Measurements from ENCODE around the gene ZC3H12C.
"Not testable (repeated sequence)": the region's sequence is repeated elsewhere in the genome, so short reads cannot be mapped to it uniquely, and the experiment has no call there.

ZC3H12C gene

DNA sequence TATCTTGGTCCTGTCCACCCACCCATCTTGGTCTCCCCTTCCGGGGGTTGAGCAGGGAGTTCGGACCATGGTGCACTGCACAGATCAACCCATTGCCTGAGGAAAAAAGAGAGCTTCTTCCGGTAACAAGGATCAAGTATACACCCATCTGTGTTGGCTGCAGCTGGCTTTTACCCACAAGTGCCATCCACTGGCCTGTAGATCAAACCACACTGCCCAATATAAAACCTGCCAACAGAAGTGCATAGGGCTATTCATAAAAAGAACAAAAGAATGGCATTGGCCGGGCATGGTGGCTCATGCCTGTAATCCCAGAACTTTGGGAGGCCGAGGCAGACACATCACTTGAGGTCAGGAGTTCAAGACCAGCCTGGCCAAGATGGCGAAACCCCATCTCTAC is 94.5 kb downstream of the ZC3H12C start:
- no peak for DNase-seq
- Mint-ChIP-seq H3K9me3 (peaks cover 14% of the 10 kb centered on the region), H3K36me3 (ENCODE audit: low read depth) (no peaks in the 10 kb centered on the region), H3K4me3 (no peak overlapping the region), H3K27me3 (ENCODE audit: low read depth, poor library complexity) (peaks cover 8% of the 10 kb centered on the region), H3K27ac (no peak overlapping the region), H3K4me1 (peaks cover 21% of the 10 kb centered on the region)
- TF ChIP-seq CTCF (IDR thresholded peaks at IDR 0.05), result no peak

DNA sequence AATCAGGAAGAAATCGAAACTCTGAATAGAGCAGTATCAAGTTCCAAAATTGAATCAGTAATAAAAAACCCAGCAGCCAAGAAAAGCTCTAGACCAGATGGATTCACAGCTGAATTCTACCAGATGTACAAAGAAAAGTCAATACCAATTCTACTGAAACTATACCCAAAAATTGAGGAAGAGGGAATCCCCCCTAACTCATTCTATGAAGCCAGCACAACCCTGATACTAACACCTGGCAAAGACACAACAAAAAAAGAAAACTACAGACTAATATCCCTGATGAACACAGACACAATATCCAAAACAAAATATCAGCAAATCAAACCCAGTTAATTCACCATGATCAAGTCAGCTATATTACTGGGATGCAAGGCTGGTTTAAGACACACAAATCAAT is 97.7 kb downstream of the ZC3H12C start:
- TF ChIP-seq CTCF (IDR thresholded peaks at IDR 0.05), result no peak
- peaks cover 8% of the 10 kb centered on the region for H3K27me3 Mint-ChIP-seq (ENCODE audit: low read depth, poor library complexity)
- H3K9me3 Mint-ChIP-seq, result peaks cover 14% of the 10 kb centered on the region

GRCh38 chr11:110192604-110193282 is 99.6 kb downstream of the ZC3H12C start:
- not testable (repeated sequence) for H3K4me3 Mint-ChIP-seq; H3K4me1 Mint-ChIP-seq; H3K27ac Mint-ChIP-seq; H3K27me3 Mint-ChIP-seq (ENCODE audit: low read depth, poor library complexity); H3K36me3 Mint-ChIP-seq (ENCODE audit: low read depth); DNase-seq
- peaks cover 14% of the 10 kb centered on the region for H3K9me3 Mint-ChIP-seq

More for the DNA sequence above, 97.7 kb downstream of the ZC3H12C start:
- Mint-ChIP-seq H3K4me1 (peaks cover 13% of the 10 kb centered on the region), H3K27ac (no peak overlapping the region), H3K36me3 (ENCODE audit: low read depth) (no peaks in the 10 kb centered on the region), H3K4me3 (no peak overlapping the region)
- no peak for DNase-seq

DNA sequence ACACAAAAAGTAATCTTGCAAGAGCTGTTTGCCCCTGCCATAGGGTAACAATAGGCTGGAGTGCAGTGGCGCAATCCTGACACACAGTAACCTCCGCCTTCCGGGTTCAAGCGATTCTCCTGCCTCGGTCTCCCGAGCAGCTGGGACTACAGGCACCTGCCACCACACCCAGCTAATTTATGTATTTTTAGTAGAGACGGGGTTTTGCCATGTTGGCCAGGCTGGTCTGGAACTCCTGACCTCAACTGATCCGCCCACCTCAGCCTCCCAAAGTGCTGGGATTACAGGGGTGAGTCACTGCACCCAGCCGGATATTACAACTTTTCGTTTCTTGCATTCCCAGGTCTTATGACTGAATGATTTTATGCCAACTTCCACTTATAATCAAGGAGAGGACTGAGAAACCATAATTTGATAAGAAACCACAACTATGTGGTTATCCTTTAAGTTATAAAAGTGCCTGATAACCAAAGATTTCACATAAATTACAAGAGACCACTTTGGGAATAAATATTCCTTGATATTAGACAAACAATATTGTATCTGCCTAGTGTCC is 101.1 kb downstream of the ZC3H12C start:
- H3K9me3 Mint-ChIP-seq, result peaks cover 14% of the 10 kb centered on the region
- not testable (repeated sequence) for H3K4me1 Mint-ChIP-seq; DNase-seq; H3K4me3 Mint-ChIP-seq; H3K27me3 Mint-ChIP-seq (ENCODE audit: low read depth, poor library complexity); H3K36me3 Mint-ChIP-seq (ENCODE audit: low read depth); H3K27ac Mint-ChIP-seq

DNA sequence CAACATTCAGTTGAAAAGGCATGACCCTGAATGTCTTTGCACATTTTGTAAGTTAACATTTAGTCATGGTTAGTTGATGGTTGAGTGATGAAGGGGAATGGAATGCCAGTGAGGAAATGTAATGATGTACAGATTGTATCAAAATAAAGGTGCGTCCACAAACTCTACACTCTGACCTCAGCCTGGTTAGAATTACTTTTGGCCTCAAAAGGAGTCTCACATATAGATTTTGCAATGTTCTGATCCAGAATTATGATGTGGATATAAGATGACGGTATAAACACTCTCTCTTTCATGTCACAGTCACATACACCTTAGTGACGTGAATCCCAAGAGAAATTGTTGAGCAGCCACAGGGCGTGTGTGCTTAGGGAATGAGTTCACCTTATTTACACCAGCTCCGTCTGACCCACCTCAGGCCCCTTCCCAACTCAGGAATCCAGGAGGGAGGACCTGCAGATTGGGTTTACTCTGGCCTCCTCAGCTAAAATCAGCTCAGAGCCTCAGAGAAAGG is 103.1 kb downstream of the ZC3H12C start:
- no peak overlapping the region for H3K27ac Mint-ChIP-seq

GRCh38 chr11:110196884-110197420 is 103.8 kb downstream of the ZC3H12C start:
- TF ChIP-seq CTCF (IDR thresholded peaks at IDR 0.05), result no peak
- no peaks in the 10 kb centered on the region for H3K27me3 Mint-ChIP-seq (ENCODE audit: low read depth, poor library complexity)
- no peak for DNase-seq
- no peak overlapping the region for H3K27ac Mint-ChIP-seq
- H3K4me3 Mint-ChIP-seq, result no peak overlapping the region
- no peaks in the 10 kb centered on the region for H3K36me3 Mint-ChIP-seq (ENCODE audit: low read depth)
- peaks cover 12% of the 10 kb centered on the region for H3K4me1 Mint-ChIP-seq
- H3K9me3 Mint-ChIP-seq, result peaks cover 7% of the 10 kb centered on the region

More for the DNA sequence above, 103.1 kb downstream of the ZC3H12C start:
- peaks cover 9% of the 10 kb centered on the region for H3K9me3 Mint-ChIP-seq
- no peak for DNase-seq
- peaks cover 4% of the 10 kb centered on the region for H3K27me3 Mint-ChIP-seq (ENCODE audit: low read depth, poor library complexity)
- no peak for TF ChIP-seq CTCF (IDR thresholded peaks at IDR 0.05)
- no peak overlapping the region for H3K4me3 Mint-ChIP-seq
- H3K4me1 Mint-ChIP-seq, result peaks cover 9% of the 10 kb centered on the region
- H3K36me3 Mint-ChIP-seq (ENCODE audit: low read depth), result no peaks in the 10 kb centered on the region
